ENCODE data around the gene MAPKAP1.

DNA sequence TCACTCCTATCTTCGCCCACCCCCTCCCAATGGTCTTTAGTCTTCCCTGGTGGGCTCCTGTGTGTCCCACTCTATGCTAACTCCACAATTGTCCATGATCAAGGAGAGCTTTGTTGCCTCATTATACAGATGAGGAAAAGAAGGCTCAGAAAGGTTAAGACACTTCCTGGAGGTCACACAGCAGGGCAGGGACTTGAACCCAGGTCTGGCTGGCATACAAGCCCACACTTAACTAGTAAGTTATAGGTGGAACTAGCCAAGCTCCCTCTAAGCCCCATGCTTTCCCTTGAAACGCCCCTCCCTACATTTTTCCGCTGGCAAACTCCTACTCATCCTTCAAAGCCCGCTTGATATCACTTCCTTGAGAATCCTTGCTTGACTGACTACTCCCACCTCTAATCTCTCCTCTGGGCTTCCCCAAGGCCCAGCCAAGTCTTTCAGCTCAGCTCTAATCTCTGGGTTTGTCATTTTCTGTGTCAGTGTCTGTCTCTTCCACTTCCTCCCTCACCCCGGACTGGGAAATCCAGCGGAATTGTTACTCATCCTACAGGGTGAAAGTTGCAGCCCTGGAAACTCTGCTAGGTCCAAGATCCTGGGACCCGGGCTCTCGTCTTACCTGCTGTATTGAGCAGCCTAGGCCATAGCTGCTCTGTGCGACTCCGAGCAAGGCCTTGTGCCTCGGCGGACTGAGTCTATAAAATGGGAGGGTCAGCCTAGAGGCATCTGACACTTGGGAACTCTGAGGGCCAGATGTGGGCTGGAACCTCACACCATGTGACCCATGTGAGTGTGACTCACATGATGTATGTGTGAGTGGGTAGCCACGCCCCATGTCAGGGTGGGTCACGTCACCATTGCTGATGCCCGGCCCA is 300.8 kb downstream of the MAPKAP1 start:
- TF ChIP-seq, protein P1, sequence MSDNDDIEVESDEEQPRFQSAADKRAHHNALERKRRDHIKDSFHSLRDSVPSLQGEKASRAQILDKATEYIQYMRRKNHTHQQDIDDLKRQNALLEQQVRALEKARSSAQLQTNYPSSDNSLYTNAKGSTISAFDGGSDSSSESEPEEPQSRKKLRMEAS (IDR thresholded peaks at IDR 0.05) = no peak
- TF ChIP-seq, protein P2, sequence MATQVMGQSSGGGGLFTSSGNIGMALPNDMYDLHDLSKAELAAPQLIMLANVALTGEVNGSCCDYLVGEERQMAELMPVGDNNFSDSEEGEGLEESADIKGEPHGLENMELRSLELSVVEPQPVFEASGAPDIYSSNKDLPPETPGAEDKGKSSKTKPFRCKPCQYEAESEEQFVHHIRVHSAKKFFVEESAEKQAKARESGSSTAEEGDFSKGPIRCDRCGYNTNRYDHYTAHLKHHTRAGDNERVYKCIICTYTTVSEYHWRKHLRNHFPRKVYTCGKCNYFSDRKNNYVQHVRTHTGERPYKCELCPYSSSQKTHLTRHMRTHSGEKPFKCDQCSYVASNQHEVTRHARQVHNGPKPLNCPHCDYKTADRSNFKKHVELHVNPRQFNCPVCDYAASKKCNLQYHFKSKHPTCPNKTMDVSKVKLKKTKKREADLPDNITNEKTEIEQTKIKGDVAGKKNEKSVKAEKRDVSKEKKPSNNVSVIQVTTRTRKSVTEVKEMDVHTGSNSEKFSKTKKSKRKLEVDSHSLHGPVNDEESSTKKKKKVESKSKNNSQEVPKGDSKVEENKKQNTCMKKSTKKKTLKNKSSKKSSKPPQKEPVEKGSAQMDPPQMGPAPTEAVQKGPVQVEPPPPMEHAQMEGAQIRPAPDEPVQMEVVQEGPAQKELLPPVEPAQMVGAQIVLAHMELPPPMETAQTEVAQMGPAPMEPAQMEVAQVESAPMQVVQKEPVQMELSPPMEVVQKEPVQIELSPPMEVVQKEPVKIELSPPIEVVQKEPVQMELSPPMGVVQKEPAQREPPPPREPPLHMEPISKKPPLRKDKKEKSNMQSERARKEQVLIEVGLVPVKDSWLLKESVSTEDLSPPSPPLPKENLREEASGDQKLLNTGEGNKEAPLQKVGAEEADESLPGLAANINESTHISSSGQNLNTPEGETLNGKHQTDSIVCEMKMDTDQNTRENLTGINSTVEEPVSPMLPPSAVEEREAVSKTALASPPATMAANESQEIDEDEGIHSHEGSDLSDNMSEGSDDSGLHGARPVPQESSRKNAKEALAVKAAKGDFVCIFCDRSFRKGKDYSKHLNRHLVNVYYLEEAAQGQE (IDR thresholded peaks at IDR 0.05; ENCODE audit: low read depth) = no peak
- TF ChIP-seq NFIC (IDR thresholded peaks at IDR 0.05) (no peak), EP300 (IDR thresholded peaks at IDR 0.05; ENCODE audit: borderline replicate concordance) (no peak)
